Measurements from ENCODE around the gene USP13.
"Not testable (repeated sequence)": the region's sequence is repeated elsewhere in the genome, so short reads cannot be mapped to it uniquely, and the experiment has no call there.

The USP13 gene

DNA sequence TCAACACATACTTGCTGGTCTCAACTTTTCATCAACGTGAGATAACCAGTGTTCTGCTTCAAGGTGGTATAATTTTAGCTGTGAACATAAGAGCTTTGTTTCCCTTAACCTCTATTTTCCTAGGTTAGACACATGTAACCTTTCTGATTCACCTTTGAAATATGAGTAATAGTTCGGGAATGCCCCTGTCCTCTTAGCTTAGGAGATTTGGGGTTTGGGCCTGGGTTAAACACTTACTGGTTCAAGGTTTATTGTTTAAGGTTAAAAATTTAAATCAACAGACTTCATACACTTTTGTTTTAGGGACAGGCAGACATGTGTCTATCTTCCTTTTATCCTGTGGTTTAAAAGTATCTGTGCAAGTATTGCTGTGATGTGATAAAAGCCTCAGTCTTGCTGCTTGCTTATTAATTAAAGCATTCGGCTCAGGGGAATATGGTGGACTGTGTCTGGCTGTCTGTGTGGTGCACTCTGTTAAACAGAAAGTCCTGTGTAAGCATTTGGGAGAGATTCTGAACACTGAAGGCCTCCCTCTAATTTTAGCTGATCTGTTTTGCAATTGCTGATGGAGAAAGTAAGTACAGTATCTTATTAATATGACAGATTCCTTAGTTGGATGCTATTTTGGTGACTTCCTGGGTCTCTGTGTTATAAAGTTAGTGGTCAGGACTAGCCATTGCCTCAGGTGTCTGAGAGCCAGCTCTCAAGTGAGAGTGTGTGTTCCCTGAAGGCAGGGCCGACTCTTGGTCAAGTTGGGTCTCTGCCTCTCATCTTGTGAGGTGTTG, 81.8 kb downstream of the USP13 start:
- no peak for DNase-seq (ENCODE audit: low read depth in 2 of 2)

- DNase-seq (ENCODE audit: low read depth in 2 of 2), result no peak
Observed at GRCh38 chr3:179735321-179735720, 82.5 kb downstream of the USP13 start.

DNA sequence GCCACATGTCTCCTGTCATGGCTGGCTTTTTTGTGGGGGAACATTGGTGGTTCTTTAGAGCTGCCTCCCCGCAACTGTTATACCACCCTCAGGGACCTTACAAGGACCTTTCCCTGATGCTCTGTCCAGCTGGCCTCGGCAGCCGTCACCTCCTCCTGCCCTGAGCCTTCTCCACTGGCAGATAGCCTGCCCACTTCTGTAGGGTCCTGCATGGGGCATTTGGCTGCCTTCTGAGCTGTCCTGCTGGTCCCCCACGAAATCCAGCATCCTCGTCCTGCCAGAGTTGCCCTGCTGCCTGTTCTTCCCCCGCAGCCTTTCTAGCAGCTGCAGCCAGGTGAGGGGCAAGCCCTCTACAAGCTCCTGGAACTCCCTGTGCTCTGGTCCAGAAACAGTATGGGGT, 86.2 kb downstream of the USP13 start:
- DNase-seq (ENCODE audit: low read depth in 2 of 2), result no peak

GRCh38 chr3:179739816-179740594, 87.2 kb downstream of the USP13 start:
- no peak for DNase-seq (ENCODE audit: low read depth in 2 of 2)

DNA sequence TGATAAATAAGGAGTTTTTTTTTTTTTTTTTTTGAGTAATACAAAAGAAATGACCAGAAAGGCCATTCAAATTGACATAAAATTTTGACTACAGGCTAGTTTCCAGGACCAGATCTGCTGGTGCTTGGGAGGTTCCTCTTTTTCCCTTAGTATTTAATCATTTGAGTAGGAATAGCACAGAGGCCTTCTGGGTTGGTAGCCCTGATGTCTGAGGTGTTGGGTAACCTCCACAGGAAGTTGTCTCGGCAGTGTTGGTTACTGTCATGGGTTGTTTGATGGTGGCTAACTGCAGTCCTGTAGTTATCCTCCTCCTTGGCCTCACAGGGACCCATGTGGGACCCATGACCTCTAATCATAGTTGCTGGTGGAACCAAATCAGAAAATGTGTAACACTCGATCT, 91.1 kb downstream of the USP13 start:
- no peak for DNase-seq (ENCODE audit: low read depth in 2 of 2)

- DNase-seq (ENCODE audit: low read depth in 2 of 2), result no peak
Observed at GRCh38 chr3:179744667-179745066, 91.8 kb downstream of the USP13 start.

DNA sequence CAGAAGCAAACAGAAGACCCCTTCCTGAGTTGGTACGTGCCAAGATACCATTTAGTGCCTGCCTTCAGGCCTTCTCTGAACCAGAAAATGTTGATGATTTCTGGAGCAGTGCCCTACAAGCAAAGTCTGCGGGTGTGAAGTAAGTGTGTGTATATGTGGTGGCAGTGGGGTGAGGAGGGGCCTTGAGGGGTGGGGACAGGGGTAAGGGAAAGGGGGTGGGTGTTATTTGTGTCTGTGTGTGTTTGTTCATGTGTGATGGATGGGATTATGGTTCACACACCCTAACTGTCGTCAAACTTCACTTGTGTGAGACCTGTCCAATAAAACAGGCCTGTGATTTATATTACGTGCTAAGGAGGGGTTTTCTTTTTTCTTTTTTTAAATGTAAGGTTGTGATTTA, 92.2 kb downstream of the USP13 start:
- DNase-seq (ENCODE audit: low read depth in 2 of 2), result no peak

DNA sequence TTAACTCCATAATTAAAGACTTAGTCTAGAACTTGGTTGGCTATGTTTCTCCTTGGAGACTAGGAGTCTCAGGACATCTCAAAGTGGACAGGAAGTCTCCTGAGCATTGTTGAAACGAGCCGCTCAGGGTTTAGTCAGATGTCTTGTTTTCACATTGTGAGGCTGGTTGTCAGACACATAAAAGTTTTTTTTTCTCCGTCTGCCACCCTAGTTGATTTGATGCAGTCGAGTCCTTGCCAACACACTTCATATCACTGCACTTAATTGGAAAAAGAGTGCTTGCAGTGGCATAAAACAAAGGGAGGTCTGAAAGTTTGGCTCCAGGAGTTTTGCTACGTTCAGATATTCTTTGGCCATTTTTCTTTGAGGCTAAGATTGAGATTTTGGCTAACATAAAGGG, 92.9 kb downstream of the USP13 start:
- DNase-seq (ENCODE audit: low read depth in 2 of 2), result no peak

DNA sequence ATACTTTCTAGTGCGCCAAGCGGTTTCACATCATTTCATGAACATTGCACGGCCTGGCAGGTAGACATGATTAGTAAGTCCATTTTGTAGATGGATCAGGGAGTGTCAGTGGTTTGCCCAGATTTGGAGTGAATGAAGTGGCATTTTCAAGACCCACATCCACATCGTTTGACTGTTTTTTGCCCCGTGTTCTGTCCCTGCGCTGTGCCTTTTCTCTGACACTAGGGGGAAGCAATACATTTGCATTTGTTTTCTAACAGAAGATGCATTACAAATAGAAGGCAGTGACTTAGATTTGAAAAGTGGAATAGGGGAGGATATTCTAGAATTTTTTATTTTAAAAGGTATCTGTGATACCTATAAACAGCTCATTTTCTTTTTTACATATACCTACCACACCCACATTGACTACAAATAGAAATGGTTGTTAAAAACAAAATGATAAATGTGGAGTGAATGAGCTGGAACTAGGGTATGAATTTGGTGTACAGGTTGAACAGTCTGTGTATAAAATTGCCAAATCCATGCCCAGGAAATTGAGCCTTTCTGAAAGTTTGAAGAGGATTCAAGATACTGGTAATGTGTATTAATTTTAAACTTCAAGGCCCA, 98.0 kb downstream of the USP13 start:
- DNase-seq (ENCODE audit: low read depth in 2 of 2), result peak in 1 of 2 donors; percentile 3

DNA sequence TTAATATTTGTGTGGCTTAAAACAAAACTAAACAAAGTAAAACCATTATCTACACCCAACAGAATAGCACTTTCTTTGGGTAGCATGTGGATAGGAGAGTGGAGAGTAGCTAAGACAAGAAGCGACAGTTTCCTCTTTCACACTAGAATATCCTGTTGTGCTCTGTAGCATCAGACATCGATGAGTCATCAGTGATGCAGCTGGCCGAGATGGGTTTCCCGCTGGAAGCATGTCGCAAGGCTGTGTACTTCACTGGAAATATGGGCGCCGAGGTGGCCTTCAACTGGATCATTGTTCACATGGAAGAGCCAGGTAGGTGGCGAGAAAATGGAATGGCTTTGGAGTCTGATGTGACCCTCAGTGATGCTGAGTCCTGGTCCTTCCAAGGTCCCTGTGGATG, 108.1 kb downstream of the USP13 start:
- DNase-seq (ENCODE audit: low read depth in 2 of 2), result no peak

GRCh38 chr3:179765396-179765795, 112.6 kb downstream of the USP13 start:
- no peak for DNase-seq (ENCODE audit: low read depth in 2 of 2)

DNA sequence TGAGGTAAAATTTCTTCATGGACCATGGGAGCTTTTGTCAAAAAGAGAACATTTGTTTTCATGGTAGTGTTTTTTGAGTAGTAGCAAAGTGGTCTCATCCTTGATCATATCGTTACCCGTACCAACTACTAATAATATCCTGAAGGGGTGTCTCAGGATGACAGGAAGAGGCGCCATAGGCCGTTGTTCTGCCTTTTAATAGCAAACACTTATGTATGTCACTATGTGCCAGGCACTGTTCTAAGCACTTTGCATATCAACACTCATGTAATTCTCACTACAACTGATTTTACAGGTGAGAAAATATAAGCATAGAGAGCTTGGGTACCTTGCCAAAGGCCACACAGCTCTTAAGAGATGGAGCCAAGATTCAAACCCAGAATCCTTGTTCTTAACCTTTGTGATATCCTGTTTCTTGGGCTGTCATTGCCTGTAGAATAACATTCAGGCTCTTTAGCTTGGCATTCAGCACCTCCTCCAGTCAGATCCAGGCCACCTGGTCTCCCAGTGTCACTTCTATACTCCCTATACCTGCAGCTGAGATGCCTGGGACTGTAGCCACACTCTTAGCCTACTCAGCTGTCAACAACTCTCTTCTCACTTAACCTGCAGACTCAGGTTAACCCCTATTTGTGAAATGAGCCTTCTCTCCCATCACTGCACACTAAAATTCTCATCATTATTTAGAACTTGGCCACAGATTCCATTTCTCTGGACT, 113.7 kb downstream of the USP13 start:
- no peak for DNase-seq (ENCODE audit: low read depth in 2 of 2)

GRCh38 chr3:179768080-179768479, 115.2 kb downstream of the USP13 start:
- no peak for DNase-seq (ENCODE audit: low read depth in 2 of 2)

- DNase-seq (ENCODE audit: low read depth in 2 of 2), result no peak
Observed at GRCh38 chr3:179769411-179770247, 116.8 kb downstream of the USP13 start.

GRCh38 chr3:179771797-179772196, 119.0 kb downstream of the USP13 start:
- DNase-seq (ENCODE audit: low read depth in 2 of 2), result no peak

GRCh38 chr3:179772297-179772696, 119.5 kb downstream of the USP13 start:
- no peak for DNase-seq (ENCODE audit: low read depth in 2 of 2)

DNA sequence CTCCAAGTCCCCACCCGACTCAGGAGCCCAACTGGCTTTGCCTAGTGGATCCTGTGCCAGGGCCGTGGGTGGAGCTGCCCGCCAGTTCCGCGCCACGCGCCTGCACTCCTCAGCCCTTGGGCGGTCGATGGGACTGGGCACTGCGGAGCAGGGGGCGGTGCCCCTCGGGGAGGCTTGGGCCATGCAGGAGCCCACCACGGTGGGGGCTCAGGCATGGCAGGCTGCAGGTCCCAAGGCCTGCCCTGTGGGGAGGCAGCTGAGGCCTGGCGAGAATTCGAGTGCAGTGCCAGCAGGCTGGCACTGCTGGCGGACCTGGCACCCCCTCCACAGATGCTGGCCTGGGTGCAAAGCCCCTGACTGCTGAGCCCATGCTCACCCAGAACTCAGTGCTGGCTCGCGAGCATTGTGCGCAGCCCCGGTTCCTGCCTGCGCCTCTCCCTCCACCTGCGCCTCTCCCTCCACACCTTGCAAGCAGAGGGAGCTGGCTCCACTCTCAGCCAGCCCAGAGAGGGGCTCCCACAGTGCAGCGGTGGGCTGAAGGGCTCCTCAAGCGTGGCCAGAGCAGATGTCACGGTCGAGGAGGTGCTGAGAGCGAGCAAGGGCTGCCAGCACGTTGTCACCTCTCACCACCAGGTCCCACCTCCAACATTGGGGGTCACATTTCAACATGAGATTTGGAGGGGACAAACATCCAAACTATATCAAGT, 122.7 kb downstream of the USP13 start:
- no peak for DNase-seq (ENCODE audit: low read depth in 2 of 2)

DNA sequence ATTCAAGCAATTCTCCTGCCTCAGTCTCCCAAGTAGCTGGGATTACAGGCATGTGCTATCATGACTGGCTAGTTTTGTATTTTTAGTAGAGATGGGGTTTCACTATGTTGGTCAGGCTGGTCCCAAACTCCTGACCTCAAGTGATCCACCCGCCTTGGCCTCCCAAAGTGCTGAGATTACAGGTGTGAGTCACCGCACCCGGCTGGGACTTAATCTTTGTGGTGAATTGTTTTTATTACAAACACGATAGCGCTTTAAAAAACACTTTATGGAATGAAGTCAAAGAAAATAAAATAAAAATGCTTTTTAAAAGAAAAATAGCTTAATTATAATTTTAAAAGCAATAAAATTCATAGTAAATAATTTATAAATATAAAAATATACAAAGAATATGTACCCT, 130.0 kb downstream of the USP13 start:
- not testable (repeated sequence) for DNase-seq (ENCODE audit: low read depth in 2 of 2)

DNA sequence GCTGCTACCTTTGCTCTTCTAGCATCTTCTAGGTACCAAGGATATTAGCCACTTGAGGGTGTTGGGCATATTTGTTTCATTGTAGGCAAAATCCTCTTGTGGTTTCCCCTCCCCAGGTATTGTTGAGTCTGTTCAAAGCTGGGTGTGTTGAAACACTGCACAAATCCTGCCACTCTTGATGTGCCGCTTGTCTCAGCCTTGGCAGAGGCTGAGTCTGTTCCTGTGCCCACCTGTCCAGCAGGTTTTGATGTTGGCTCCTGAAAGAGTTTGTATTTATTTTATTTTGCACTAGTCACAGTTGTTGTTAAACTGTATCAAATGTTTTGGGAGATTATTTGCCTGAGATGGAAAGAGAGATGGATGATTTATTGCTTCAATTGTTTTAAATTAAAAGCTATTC, 136.2 kb downstream of the USP13 start:
- no peak for DNase-seq (ENCODE audit: low read depth in 2 of 2)

DNA sequence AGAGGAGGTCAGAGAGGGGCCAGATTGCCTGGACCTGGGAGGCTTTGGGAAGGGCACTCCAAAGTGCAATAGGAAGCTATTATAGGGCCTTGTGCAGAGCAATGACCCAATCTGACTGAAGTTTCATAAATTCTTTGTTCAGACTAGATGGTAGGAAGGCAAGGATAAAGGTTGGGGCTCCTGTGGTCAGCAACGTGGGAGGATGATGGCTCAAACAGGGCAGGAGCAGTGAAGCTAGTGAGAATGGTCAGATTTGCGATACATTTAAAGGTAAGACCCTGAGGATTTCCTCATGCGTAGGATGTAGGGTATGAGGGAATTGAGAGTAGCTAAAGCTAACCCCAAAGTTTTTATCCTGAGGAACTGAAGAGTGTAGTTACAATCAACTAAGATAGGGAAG, 139.0 kb downstream of the USP13 start:
- no peak for DNase-seq (ENCODE audit: low read depth in 2 of 2)

DNA sequence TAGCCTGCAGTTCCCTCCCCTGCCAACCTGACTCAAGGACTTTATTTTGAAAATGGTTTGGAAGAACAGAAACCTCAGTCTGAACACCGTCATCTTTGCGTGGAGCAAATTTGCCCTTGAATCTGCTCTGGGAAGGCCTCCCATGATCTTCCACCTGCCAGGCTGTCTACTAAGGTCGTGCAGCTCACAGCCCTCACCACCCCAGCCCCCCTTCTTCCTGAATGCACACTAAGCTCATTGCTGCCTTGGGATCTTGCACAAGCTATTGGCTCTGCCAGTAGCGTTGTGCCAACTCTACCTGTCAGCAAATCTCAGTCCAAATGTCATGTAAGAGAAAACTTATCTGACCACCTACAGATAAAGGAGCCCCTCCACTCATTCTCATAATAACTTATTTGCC, 141.5 kb downstream of the USP13 start:
- DNase-seq (ENCODE audit: low read depth in 2 of 2), result no peak

Measured in stimulated activated CD4-positive, alpha-beta T cell treated with anti-CD3 and anti-CD28 coated beads, Interleukin-4, amount 100 ng/mL, for 48 hours (primary cell).